Muscle layer of colon (tissue), 2 donors: ENCODE data around the gene MPZ.

Experiments
- H3K27ac ChIP-seq: one replicate; pipeline ENCODE4 v1.7.0; 2013; ENCODE audit warnings: low read depth, mild to moderate bottlenecking, low read length, moderate library complexity
- H3K27me3 ChIP-seq, 2 donors: one replicate each; pipeline ENCODE4 v1.7.0; 2013; ENCODE audit warnings: low read length in 2 of 2, mild to moderate bottlenecking in 2 of 2; ENCODE audit not compliant: insufficient read depth in 2 of 2, control insufficient read depth in 1 of 2
- H3K36me3 ChIP-seq: one replicate; pipeline ENCODE4 v1.7.0; 2013; ENCODE audit warnings: mild to moderate bottlenecking, low read length; ENCODE audit not compliant: insufficient read depth
- H3K4me1 ChIP-seq: one replicate; pipeline ENCODE4 v1.7.0; 2013; ENCODE audit warnings: mild to moderate bottlenecking, low read length; ENCODE audit not compliant: insufficient read depth
- H3K4me3 ChIP-seq, 2 donors: one replicate each; pipeline ENCODE4 v1.7.0; 2013; ENCODE audit warnings: low read length in 2 of 2, low read depth in 1 of 2, mild to moderate bottlenecking in 1 of 2, moderate library complexity in 1 of 2
- H3K9ac ChIP-seq: one replicate; pipeline ENCODE4 v1.7.0; 2013; ENCODE audit warnings: low read length
- H3K9me3 ChIP-seq: one replicate; pipeline ENCODE4 v1.7.0; 2013; ENCODE audit warnings: mild to moderate bottlenecking, low read length
- donor health status: abdominal sarcoma.
- donor health status: Adenocarcinoma of cecum.

The MPZ gene

DNA sequence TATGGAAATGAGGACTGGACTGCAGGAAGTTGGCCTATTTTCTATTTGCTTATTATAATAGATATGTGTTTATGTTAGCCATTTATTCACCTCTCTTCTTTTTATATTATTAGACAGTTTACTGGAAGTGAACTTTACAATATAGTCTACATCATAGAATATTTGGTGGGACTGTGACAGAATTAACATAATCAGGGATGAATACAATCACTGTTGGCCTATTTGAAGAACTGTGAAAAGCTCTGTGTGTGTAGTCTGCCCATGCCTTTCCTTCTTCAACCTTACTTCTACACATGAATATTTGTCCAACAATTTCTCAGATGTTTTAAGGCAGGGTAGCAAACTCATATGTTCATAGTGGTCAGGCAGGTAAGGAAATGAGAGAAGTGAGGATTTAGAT, 12.4 kb downstream of the MPZ start:
- Histone ChIP-seq H3K36me3 (no peaks in the 10 kb centered on the region), H3K9me3 (no peaks in the 10 kb centered on the region)

DNA sequence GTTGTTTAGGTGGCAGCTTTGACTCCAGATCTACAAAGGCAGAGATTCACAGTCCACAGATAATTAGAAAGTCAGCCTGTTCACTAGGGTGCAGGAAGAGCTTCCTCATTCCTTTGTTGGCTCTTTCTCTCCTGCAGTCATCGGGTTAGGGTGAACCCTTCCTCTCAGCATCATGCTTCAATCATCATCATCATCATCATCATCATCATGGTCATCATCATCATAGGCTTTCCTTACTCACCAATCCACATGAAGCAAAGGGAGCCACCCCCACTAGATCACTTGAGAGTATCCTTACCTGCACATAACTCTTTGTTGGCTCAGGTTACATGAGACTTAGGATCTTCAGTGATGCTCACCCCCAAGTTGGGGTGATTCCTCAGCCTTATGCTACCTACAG, 19.0 kb downstream of the MPZ start:
- H3K9me3 ChIP-seq = no peaks in the 10 kb centered on the region
- no peaks in the 10 kb centered on the region for H3K27me3 ChIP-seq
- H3K36me3 ChIP-seq = no peaks in the 10 kb centered on the region
- H3K27ac ChIP-seq = no peak overlapping the region
- H3K4me3 ChIP-seq = no peak overlapping the region
- H3K4me1 ChIP-seq = no peaks in the 10 kb centered on the region
- H3K9ac ChIP-seq = no peak overlapping the region

More for the DNA sequence above, 12.4 kb downstream of the MPZ start:
- H3K4me3 ChIP-seq = no peak overlapping the region
- no peaks in the 10 kb centered on the region for H3K4me1 ChIP-seq
- no peak overlapping the region for H3K27ac ChIP-seq
- H3K27me3 ChIP-seq = no peaks in the 10 kb centered on the region
- no peak overlapping the region for H3K9ac ChIP-seq

DNA sequence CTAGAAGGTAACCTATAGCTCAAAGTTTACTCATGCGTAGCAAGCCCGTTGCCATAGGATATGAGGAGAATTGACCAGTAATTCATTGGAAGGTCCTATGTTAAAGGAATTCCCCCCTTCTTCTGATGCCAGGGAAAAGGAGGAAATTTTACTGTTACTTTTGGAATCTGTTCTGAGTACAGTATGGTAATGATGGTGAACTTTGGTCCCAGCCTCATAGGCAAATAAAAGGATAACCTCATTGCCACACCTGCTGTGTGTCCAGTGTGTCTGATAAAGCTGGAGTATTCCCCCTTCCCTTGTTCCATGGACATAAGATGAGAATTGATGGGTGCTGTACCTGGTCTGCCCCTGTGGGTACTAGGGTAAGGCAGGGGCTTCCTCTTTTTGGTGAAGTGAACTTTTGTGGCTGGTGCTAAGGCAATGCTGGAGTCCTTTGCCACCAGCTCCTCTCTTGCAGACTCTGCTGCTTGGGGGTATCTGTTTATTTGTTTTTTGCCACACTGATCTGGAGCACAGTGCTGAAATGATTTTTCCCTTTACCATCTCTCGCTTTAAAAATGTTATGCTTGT, 22.2 kb downstream of the MPZ start:
- no peaks in the 10 kb centered on the region for H3K36me3 ChIP-seq

DNA sequence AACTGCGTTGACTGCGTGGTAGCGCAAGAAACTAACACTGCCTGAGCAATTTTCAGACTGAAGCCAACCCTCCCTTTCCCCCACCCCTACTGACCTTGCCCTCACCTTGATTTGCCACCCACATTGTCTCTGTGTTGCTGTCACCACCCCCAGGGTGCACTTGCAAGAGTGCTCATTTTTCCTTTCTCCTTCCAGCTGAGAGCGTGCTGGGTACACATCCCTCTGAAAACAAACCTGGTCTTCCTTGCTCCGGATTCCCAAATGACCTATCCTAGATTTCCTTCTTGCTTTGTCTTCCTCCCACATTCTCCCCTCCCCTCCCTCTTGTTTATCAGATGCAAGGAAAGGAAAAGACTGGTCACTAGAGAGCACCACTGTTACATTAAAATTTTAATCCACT, 24.2 kb downstream of the MPZ start:
- Histone ChIP-seq H3K27ac (no peak overlapping the region), H3K4me3 (no peak overlapping the region), H3K9me3 (no peaks in the 10 kb centered on the region), H3K4me1 (no peaks in the 10 kb centered on the region), H3K36me3 (no peaks in the 10 kb centered on the region), H3K9ac (no peak overlapping the region), H3K27me3 (no peaks in the 10 kb centered on the region)

More for the DNA sequence above, 22.2 kb downstream of the MPZ start:
- no peak overlapping the region for H3K27ac ChIP-seq
- H3K4me1 ChIP-seq = no peaks in the 10 kb centered on the region
- H3K9ac ChIP-seq = no peak overlapping the region
- H3K9me3 ChIP-seq = no peaks in the 10 kb centered on the region
- no peaks in the 10 kb centered on the region for H3K27me3 ChIP-seq
- no peak overlapping the region for H3K4me3 ChIP-seq

DNA sequence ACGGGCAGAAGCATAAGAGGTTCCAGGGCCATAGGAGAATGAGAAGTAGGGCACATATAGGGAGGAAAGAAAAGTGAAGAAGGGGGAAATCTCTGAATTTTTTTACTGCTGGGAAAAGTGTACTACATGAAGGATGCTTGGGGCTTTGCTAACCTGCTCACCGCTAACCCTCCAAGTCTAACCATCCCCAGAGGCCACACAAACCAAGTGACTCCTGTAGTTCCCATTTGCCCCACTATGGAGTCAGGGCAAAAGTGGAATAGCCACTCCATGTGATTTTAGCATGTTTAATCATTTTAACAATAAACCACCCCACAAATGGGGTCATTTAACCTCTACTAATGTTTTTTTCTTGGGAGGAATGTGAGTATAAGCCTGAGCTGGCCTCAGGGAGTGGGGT, 24.7 kb downstream of the MPZ start:
- H3K9me3 ChIP-seq = no peaks in the 10 kb centered on the region
- H3K27me3 ChIP-seq = no peaks in the 10 kb centered on the region
- H3K36me3 ChIP-seq = no peaks in the 10 kb centered on the region
- H3K4me3 ChIP-seq = no peak overlapping the region
- H3K27ac ChIP-seq = no peak overlapping the region
- no peaks in the 10 kb centered on the region for H3K4me1 ChIP-seq
- no peak overlapping the region for H3K9ac ChIP-seq

DNA sequence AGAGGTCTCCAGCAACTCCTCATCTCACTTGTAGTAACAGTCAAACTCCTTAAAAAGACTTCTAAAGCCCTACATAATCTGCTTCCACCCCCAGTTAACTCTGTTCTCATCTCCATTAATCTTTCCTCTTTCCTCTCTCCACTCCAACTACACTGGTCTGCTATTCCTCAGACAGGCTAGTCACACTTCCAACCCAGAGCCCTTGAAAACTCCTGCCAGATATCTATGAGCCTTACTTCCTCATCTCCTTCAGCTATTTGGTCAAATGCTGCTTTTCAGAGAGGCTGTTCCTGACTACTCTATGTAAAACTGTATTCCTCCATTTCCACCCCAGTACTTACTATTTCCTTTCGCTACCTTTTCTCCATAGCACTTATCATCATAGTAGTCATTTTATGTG, 26.8 kb downstream of the MPZ start:
- H3K27me3 ChIP-seq = no peaks in the 10 kb centered on the region
- no peaks in the 10 kb centered on the region for H3K36me3 ChIP-seq
- H3K9ac ChIP-seq = no peak overlapping the region
- no peak overlapping the region for H3K4me3 ChIP-seq
- no peaks in the 10 kb centered on the region for H3K4me1 ChIP-seq
- H3K9me3 ChIP-seq = no peaks in the 10 kb centered on the region
- H3K27ac ChIP-seq = no peak overlapping the region

DNA sequence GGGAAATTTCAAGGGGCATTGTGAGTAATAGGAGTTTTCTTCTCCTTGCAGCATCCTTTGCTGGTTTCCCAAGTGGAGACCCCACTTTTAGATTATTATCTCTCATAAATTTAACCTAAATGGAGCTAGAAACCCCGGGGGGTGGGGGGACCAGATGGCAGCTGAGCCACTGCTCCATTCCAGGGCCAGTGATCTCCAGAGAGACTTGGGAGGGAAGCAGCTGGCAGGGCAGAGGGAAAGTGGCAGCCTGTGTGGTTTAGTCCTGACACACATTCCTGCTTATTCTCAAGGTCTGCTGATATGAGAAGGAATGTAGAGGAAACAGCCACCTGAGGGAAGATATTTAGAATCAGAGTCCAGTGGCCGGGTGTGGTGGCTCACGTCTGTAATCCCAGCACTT, 34.9 kb downstream of the MPZ start:
- H3K36me3 ChIP-seq = no peaks in the 10 kb centered on the region
- no peak overlapping the region for H3K4me3 ChIP-seq
- H3K4me1 ChIP-seq = peaks cover 20% of the 10 kb centered on the region
- no peak overlapping the region for H3K9ac ChIP-seq
- H3K9me3 ChIP-seq = no peaks in the 10 kb centered on the region
- H3K27me3 ChIP-seq = no peaks in the 10 kb centered on the region
- H3K27ac ChIP-seq = no peak overlapping the region

DNA sequence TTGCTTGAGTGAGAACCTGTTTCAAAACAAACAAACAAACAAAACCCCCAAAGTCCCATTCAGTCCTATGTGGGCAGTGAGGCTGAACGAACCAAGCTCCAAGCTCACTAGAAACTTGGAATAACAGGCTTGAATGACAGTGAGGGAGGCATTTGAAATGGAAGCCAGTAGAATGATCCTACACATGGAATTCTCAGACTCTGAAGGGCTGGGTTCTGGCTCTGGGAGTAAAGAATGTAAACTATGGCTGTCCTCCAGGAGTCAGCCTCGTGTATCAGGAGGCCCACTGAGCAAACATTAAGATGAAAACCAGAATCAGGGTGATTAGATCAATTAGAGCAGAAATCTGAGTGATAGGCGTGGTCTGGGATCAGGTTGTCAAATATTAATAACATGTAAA, 36.4 kb downstream of the MPZ start:
- Histone ChIP-seq H3K27me3 (no peaks in the 10 kb centered on the region), H3K36me3 (no peaks in the 10 kb centered on the region), H3K9me3 (no peaks in the 10 kb centered on the region), H3K4me3 (no peak overlapping the region), H3K27ac (no peak overlapping the region), H3K9ac (no peak overlapping the region), H3K4me1 (peaks cover 20% of the 10 kb centered on the region)

DNA sequence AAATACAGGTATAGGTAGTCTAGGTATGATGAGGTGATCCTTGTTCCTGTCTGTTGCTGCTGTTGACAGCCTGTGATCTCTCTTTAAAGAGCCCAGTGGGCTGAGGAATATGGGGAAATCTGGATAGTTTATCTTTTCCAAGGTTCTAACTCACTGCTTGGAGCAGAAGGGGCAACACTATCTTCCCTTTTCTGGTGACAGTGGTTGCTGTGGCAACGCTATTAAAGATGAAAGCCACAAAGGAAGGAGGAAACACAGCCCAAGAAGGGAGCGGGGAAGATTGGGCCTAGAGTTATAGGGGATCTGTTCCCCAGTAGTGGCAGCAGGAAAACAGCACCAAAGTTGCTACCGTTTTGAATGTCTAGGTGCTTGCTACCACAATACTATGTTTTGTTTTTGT, 42.4 kb downstream of the MPZ start:
- Histone ChIP-seq H3K4me1 (peaks cover 16% of the 10 kb centered on the region), H3K4me3 (no peak overlapping the region), H3K27me3 (no peaks in the 10 kb centered on the region), H3K9me3 (no peaks in the 10 kb centered on the region), H3K27ac (no peak overlapping the region), H3K36me3 (no peaks in the 10 kb centered on the region), H3K9ac (no peak overlapping the region)

DNA sequence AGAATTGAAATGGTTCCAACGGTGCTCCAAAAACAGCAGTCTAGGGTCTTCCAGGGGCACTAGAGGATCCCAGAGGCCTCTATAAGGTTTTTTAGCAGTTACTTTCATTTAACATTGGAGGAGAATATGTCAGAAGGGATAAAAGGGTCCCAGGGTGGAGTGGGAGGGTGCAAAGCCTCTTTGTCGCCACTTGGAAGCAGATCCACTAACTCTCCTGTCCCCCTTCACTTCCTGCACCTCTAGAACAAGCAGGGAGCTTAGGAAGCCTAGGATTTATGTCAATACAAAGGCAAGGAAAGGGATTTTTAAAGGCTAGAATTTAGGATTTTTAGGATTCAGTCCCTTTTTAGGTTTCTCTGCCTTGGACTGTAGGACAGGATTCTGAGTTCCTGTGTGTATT, 42.9 kb downstream of the MPZ start:
- Histone ChIP-seq H3K4me1 (peaks cover 16% of the 10 kb centered on the region), H3K9me3 (no peaks in the 10 kb centered on the region), H3K4me3 (no peak overlapping the region), H3K36me3 (no peaks in the 10 kb centered on the region), H3K27ac (peak overlapping the region; percentile 54), H3K27me3 (no peaks in the 10 kb centered on the region), H3K9ac (no peak overlapping the region)

DNA sequence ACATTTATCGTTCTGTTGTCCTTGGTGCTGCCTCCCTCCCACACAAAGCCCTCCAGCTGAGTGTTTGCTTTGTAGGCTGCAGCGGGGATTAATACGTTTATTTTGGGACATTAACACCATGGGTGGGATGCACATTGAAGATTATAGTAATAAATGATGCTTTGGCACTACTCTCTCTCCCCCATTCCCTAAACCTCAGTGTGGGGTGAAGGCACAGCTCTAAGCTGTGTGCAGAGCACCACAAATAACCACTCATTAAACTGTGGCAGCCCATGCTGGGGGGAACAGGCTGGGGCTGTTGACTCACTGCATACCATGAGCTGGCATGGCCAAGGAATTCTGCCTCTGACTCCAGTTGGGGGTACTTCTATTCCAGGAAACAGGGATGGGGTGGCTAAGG, 43.6 kb downstream of the MPZ start:
- H3K9ac ChIP-seq = no peak overlapping the region
- no peaks in the 10 kb centered on the region for H3K9me3 ChIP-seq
- H3K4me3 ChIP-seq = no peak overlapping the region
- peaks cover 16% of the 10 kb centered on the region for H3K4me1 ChIP-seq
- peak overlapping the region; percentile 29 for H3K27ac ChIP-seq
- no peaks in the 10 kb centered on the region for H3K27me3 ChIP-seq
- no peaks in the 10 kb centered on the region for H3K36me3 ChIP-seq

DNA sequence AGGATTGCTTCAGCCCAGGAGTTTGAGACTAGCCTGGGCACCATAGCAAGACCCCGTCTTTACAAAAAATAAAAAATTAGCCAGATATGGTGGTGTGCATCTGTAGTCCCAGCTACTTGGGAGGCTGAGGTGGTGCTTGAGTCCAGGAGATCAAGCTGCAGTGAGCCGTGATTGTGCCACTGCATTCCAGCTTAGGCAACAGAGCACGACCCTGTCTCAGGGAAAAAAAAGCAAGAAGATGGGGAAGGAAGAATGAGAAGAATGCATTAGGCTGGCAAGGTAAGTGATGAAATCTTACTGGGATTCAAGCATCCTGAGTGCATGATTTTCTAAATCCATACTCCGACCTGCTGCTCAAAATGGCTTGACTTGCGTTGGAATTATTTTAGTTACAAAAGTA, 44.5 kb downstream of the MPZ start:
- no peak overlapping the region for H3K27ac ChIP-seq

More for the DNA sequence above, 44.5 kb downstream of the MPZ start:
- peaks cover 22% of the 10 kb centered on the region for H3K4me1 ChIP-seq
- no peak overlapping the region for H3K9ac ChIP-seq
- H3K9me3 ChIP-seq = no peaks in the 10 kb centered on the region
- H3K4me3 ChIP-seq = no peak overlapping the region
- H3K36me3 ChIP-seq = no peaks in the 10 kb centered on the region
- H3K27me3 ChIP-seq = no peaks in the 10 kb centered on the region
